ENCODE measurements around the gene MAPK12.

DNA sequence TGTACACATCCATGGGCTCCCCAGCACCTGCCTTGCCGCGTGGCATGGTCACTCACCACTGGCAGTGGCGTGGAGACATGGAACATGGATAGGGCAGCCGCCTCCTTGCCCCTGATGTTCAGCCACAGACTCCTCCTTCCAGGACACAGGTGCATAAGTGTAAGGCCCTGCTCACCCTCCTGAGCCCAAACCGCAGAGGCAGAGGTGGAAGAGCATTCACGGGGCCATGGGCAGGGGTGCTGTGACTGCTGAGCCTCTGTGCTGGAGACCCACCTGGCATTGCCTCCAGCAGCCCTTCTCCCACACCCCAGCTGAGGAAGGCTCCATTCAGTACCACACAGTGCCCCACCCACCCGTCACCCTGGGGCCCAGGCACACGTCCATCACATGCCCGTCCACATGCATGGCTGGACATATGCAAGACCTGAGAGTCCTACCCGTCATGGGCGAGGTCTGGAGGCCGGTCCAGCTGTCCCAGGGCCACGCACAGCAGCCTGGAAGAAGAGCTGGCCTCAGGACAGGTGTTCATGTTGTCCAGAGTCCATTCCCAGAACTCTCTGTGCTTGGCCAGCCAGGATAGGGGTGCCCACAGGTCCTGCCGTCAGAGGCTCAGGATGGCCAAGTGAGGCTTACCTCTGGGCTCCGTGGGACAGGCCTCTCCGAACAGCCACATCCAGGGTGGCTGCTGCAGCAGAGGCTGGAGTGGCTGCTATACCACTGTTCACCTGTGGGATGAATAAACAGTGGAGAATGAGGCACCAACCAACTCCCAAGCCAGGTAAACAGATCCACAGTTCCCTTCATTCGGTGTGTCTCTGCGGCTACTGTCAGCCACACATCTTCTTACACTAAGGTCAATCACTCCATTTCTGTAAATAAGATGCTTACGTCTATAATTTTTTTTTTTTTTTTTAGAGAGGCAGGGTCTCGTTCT, 15.0 kb downstream of the MAPK12 start:
- TF ChIP-seq, protein P1, sequence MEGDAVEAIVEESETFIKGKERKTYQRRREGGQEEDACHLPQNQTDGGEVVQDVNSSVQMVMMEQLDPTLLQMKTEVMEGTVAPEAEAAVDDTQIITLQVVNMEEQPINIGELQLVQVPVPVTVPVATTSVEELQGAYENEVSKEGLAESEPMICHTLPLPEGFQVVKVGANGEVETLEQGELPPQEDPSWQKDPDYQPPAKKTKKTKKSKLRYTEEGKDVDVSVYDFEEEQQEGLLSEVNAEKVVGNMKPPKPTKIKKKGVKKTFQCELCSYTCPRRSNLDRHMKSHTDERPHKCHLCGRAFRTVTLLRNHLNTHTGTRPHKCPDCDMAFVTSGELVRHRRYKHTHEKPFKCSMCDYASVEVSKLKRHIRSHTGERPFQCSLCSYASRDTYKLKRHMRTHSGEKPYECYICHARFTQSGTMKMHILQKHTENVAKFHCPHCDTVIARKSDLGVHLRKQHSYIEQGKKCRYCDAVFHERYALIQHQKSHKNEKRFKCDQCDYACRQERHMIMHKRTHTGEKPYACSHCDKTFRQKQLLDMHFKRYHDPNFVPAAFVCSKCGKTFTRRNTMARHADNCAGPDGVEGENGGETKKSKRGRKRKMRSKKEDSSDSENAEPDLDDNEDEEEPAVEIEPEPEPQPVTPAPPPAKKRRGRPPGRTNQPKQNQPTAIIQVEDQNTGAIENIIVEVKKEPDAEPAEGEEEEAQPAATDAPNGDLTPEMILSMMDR (IDR thresholded peaks at IDR 0.05) = no peak
- TF ChIP-seq POLR2A (IDR thresholded peaks at IDR 0.05) = no peak
- TF ChIP-seq POLR2AphosphoS5 (IDR thresholded peaks at IDR 0.05) = no peak
